GM12864 (cell line): ENCODE results near the gene PCBP4.

Source experiments
- DNase-seq: peaks from one replicate; pipeline ENCODE4 v3.0.0-alpha.2; 2011; ENCODE audit warnings: low read depth
- H3K4me3 ChIP-seq: 2 replicates; pipeline ENCODE4 v1.5.1; 2011; ENCODE audit warnings: mild to moderate bottlenecking, low read depth, low read length, control low read depth
- TF ChIP-seq, protein P1 (sequence below): IDR thresholded peaks from 2 replicates; pipeline ENCODE4 v1.5.1; 2011; ENCODE audit warnings: low read depth, mild to moderate bottlenecking, moderate library complexity, low read length, control low read depth, inconsistent platforms; ENCODE audit errors: missing control alignments

Gene PCBP4

DNA sequence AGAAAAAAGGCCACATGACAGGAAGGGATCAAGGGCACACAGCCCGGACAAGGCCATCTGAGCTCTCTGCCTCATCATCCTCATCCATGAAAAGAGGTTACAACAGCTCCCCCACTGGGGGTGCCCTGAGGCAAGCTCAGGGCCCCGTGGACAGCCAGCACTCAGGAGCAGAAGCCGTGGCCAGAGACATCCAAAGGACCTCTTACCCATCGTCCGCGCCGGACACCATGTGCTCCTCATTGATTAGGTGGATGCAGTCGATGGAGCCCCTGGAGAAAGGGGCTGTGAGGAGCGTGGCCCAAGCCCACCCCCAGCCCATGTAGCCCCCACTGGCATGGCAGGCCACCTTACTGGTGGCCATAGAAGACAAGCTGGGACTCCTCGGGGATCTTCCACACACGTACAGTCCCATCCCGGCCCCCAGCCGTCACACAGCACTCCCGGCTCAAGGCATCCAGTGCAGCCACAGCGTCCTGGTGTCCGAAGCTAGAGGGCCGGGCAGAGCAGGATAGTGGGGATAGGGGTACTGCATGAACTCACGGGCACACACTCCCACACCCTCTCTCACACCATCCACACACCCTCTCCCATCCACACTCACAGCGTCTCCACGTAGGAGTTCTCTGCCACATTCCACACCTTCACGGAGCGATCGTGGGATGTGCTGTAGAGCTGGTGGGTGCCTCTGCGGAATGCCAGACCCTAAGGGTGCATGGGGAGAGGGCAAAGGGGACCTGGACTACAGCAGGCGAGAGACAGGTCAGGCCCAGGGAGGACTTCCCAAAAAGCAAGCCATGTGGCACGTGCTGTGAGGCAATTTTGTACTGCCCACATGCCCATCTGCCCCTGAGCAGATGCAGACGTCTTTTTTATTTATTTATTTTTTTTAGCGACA lies 32.0 kb downstream of the PCBP4 start:
- H3K4me3 ChIP-seq: no peak overlapping the region
- TF ChIP-seq, protein P1, sequence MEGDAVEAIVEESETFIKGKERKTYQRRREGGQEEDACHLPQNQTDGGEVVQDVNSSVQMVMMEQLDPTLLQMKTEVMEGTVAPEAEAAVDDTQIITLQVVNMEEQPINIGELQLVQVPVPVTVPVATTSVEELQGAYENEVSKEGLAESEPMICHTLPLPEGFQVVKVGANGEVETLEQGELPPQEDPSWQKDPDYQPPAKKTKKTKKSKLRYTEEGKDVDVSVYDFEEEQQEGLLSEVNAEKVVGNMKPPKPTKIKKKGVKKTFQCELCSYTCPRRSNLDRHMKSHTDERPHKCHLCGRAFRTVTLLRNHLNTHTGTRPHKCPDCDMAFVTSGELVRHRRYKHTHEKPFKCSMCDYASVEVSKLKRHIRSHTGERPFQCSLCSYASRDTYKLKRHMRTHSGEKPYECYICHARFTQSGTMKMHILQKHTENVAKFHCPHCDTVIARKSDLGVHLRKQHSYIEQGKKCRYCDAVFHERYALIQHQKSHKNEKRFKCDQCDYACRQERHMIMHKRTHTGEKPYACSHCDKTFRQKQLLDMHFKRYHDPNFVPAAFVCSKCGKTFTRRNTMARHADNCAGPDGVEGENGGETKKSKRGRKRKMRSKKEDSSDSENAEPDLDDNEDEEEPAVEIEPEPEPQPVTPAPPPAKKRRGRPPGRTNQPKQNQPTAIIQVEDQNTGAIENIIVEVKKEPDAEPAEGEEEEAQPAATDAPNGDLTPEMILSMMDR: no peak
- no peak for DNase-seq

DNA sequence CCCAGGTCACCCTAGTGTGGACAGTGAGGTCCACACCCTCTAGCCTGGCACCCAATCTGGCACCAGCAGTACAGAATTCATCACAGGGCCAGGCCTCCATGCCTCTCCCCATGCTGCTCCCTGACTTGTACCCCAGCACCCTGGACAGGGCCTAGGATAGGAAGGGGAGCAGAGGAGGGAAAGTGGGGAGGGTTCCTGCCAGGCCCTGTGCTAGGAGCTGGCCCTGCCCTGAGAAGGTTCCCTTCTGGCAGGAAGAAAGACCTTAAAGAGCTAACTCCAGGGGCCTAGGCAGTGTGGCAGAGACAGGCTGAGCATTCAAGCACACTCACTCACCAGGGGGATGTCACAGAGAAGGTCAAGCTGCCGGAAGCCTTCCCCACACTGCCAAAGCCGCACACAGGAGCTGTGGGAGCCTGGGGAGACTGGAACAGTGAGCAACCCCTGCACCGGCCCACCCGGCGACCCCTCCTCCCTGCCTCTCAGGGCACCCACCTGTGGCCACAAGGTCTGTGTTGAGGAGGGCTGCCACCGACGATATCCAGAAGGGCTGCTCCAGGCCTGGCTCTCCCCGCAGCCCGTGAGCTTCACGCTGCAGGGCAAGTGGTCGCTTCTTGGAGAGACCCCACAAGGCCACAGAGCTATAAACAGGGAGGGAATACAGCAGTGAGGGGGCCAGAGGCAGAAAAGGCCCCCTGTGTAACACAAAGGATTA lies 33.0 kb downstream of the PCBP4 start:
- TF ChIP-seq, protein P1: no peak
- no peak overlapping the region for H3K4me3 ChIP-seq
- no peak for DNase-seq

DNA sequence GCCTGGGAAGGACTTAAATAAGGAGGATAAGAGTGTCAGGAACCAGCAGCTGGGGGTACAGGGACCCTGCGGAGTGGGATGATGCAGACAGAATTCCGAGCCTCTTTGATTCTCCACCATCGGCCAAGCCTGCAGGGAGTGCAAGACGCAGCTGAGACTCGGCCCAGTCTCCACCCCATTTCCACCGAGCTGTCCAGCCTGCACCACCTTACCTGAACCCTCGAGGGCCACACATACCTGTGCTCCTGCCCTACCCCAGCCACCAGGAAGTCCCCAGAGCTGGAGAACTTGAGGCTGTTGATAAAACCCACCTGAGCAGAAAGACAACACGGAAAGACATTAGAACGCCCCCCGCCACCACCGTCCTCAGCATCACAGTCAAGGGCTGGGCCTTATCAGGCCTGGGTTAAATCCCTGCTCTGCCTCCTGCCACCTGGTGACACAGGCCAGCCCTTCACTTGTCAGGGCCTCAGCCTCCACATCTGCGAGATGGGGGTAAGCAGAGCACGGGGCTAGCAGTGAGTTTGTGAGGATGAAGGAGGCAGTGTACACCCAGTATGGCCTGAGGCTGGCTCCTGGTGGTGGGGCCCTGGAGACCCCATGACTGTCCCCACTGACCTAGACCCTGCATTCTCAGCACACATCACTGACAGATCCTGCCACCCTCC lies 33.6 kb downstream of the PCBP4 start:
- TF ChIP-seq, protein P1: no peak
- no peak overlapping the region for H3K4me3 ChIP-seq
- no peak for DNase-seq

DNA sequence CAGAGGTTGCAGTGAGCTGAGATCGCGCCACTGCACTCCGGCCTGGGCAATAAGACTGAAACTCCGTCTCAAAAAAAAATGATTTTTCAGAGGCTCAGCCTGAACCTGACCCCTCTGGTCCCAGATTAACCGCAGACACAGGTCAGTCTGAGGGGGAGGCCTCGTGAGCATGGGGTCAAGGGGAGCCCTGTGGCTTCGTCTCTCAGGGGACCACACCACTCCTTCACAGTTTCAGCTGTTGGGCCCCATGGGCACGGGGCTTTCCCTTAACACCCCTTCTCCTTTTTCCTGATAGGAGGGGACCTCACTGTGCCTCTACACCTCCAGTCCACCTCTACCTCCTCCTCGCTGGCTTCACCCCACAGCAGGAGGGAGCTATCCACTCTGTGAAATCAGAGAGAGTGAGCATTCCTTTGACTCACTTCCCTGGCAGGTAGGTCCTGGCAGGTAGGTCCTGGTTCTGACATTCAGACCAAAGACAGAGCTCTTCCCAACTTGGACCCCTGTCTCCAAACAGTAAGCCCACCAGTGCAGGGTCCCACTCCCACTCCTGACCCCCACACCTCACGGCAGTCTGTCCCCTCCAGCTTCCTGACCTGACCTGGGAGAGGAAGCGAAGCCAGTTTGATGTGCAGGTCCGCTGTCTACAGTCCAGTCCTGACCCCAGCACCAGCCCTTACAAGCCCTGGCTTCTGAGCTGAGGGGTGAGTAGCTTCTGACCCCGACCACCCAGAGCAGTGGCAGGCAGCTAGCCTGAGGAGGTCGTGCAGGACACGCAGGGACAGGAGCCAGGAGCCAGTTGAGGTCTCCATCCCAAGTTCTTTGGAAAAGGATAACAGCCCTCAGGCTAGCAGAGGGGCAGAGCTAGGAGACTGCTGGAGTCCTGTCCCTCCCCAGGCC lies 34.5 kb downstream of the PCBP4 start:
- DNase-seq: no peak
- TF ChIP-seq, protein P1: no peak
- H3K4me3 ChIP-seq: no peak overlapping the region

DNA sequence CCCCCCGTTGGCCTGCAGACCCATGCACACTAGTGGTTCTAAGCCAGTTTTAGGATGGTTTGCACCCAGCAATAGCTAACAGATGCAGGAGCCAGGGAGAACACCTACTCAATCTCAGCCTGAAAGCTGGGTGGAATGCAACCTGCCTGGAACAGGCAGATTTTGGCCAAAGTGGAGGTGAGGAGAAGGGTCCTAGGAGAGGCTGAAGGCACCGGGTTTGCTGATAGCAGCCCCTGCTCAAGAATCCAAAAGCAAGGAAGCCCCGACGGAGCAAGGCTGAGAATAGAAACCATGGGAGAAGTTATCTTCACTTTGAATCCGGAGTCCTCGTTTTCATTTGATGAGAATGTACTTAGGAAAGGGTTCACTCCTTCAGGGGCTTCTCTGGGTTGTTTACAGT lies 35.5 kb downstream of the PCBP4 start:
- H3K4me3 ChIP-seq: no peak overlapping the region
- TF ChIP-seq, protein P1: no peak
- DNase-seq: no peak

DNA sequence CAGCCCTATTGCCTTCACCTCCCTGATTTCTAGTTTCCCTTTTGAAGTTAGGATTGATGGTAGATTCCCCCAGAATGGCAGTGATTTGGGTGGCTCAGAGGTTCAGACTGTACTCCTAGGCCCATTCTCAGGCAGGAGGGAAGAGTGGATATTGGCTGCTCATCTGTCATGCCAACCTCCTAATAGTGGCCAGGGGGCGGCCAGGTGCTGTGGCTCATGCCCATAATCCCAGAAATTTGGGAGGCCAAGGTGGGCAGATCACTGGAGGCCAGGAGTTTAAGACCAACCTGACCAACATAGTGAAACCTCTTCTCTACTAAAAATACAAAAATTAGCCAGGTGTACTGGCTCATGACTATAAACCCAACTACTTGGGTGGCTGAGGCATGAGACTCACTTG lies 36.8 kb downstream of the PCBP4 start:
- DNase-seq: no peak
- TF ChIP-seq, protein P1: no peak
- H3K4me3 ChIP-seq: no peak overlapping the region
